IMR-90 (cell line): Measurements from ENCODE around the gene TMEM221. TPM values are rescaled to one million over a fixed set of nuclear protein-coding genes. Genes with fewer than 3 reads are reported as not detected.

Source experiments
- ATAC-seq: fragments of 200-7000 bp; cut with Tn5 transposase; 2 replicates; pipeline ENCODE4 v1.9.1; 2020; ENCODE audit warnings: low read depth, mild to moderate bottlenecking, moderate library complexity
- BruUV-seq: library from RNA; stranded (reverse); fragments of 400-500 nt; replicated peaks from 2 replicates; lab custom pipeline; 2021; lab: Mats Ljungman, UMichigan
- CTCF ChIA-PET: fragments of 300-600 bp; formaldehyde crosslinking; extraction: SDS; loops from one replicate; lab custom pipeline; 2021; ENCODE audit warnings: antibody characterized with exemption; lab: Yijun Ruan, JAX
- POLR2A ChIA-PET: fragments of 300-600 bp; sonication (Branson Sonifier 250); formaldehyde crosslinking; loops from one replicate; lab custom pipeline; 2022; ENCODE audit warnings: antibody characterized with exemption; ENCODE audit not compliant: unreplicated experiment; lab: Charles Lee
- DNase-seq: peaks from one replicate; pipeline ENCODE4 v3.0.0; 2013
- H2AFZ ChIP-seq: replicated peaks from 2 replicates; pipeline ENCODE3; 2013; ENCODE audit warnings: low read length, mild to moderate bottlenecking; ENCODE audit not compliant: poor library complexity
- H2AK5ac ChIP-seq: 2 replicates; pipeline ENCODE4 v1.6.1; 2013; ENCODE audit warnings: low read depth, low read length, inconsistent platforms
- H2AK9ac ChIP-seq: replicated peaks from 2 replicates; pipeline ENCODE3; 2013; ENCODE audit warnings: mild to moderate bottlenecking, low read depth, low read length, moderate library complexity; ENCODE audit not compliant: poor library complexity
- H2BK120ac ChIP-seq: 2 replicates; pipeline ENCODE4 v1.6.1; 2013; ENCODE audit warnings: low read depth, low read length, inconsistent platforms
- H2BK15ac ChIP-seq: 3 replicates; pipeline ENCODE4 v1.6.1; 2013; ENCODE audit warnings: low read depth, low read length, inconsistent platforms
- H2BK20ac ChIP-seq: 2 replicates; pipeline ENCODE4 v1.6.1; 2013; ENCODE audit warnings: low read depth, mild to moderate bottlenecking, inconsistent platforms, low read length, moderate library complexity
- H2BK5ac ChIP-seq: 2 replicates; pipeline ENCODE4 v1.6.1; 2013; ENCODE audit warnings: mild to moderate bottlenecking, low read depth, low read length, inconsistent platforms; ENCODE audit not compliant: poor library complexity, severe bottlenecking
- H3K14ac ChIP-seq: replicated peaks from 2 replicates; pipeline ENCODE4 v1.6.1; 2013; ENCODE audit warnings: low read depth, low read length, inconsistent platforms
- H3K18ac ChIP-seq: 2 replicates; pipeline ENCODE4 v1.6.1; 2013; ENCODE audit warnings: low read depth, low read length, control low read depth
- H3K23ac ChIP-seq: 2 replicates; pipeline ENCODE4 v1.6.1; 2013; ENCODE audit warnings: low read depth, low read length, inconsistent platforms
- H3K27ac ChIP-seq: 2 replicates; pipeline ENCODE4 v1.5.1; 2013; ENCODE audit warnings: mild to moderate bottlenecking, control low read depth, low read length; ENCODE audit not compliant: insufficient read depth
- H3K27me3 ChIP-seq: 2 replicates; pipeline ENCODE4 v1.6.1; 2013; ENCODE audit warnings: low read length; ENCODE audit not compliant: control insufficient read depth, insufficient read depth
- H3K36me3 ChIP-seq: 2 replicates; pipeline ENCODE4 v1.6.1; 2013; ENCODE audit warnings: low read length, mixed read lengths; ENCODE audit not compliant: control insufficient read depth, insufficient read depth
- H3K4ac ChIP-seq: 2 replicates; pipeline ENCODE4 v1.6.1; 2013; ENCODE audit warnings: low read depth, low read length, inconsistent platforms
- H3K4me1 ChIP-seq: 2 replicates; pipeline ENCODE4 v1.6.1; 2013; ENCODE audit warnings: low read length, mixed read lengths; ENCODE audit not compliant: control insufficient read depth, insufficient read depth
- H3K4me2 ChIP-seq: 2 replicates; pipeline ENCODE4 v1.6.1; 2013; ENCODE audit warnings: low read depth, mild to moderate bottlenecking, control low read depth, low read length, moderate library complexity
- H3K4me3 ChIP-seq: 2 replicates; pipeline ENCODE4 v1.5.1; 2013; ENCODE audit warnings: low read depth, mild to moderate bottlenecking, control low read depth, low read length, moderate library complexity; ENCODE audit not compliant: insufficient read depth
- H3K56ac ChIP-seq: 2 replicates; pipeline ENCODE4 v1.6.1; 2013; ENCODE audit warnings: low read length, inconsistent platforms; ENCODE audit not compliant: insufficient read depth; ENCODE audit errors: extremely low read depth
- H3K79me1 ChIP-seq, 2 experiments: 2 replicates each; pipeline ENCODE4 v1.6.1; 2013; ENCODE audit warnings: low read length in 2 of 2, inconsistent platforms in 1 of 2, low read depth in 1 of 2
- H3K9ac ChIP-seq: 2 replicates; pipeline ENCODE4 v1.6.1; 2013; ENCODE audit warnings: low read depth, low read length, control low read depth
- H3K9me1 ChIP-seq: 2 replicates; pipeline ENCODE4 v1.6.1; 2013; ENCODE audit warnings: low read length, inconsistent platforms; ENCODE audit not compliant: insufficient read depth
- H3K9me3 ChIP-seq: 2 replicates; pipeline ENCODE4 v1.6.1; 2013; ENCODE audit warnings: low read length; ENCODE audit not compliant: control insufficient read depth, insufficient read depth
- H4K20me1 ChIP-seq: 2 replicates; pipeline ENCODE4 v1.6.1; 2013; ENCODE audit warnings: low read length, inconsistent platforms; ENCODE audit not compliant: insufficient read depth
- H4K5ac ChIP-seq: 2 replicates; pipeline ENCODE4 v1.6.1; 2013; ENCODE audit warnings: mild to moderate bottlenecking, low read depth, low read length, control low read depth
- H4K8ac ChIP-seq, 2 experiments: 2 replicates each; pipeline ENCODE4 v1.6.1; 2013; ENCODE audit warnings: low read depth in 2 of 2, low read length in 2 of 2, control low read depth in 1 of 2, inconsistent platforms in 1 of 2
- H4K91ac ChIP-seq: 2 replicates; pipeline ENCODE4 v1.6.1; 2013; ENCODE audit warnings: low read depth, low read length, inconsistent platforms; ENCODE audit not compliant: insufficient read depth
- BHLHE40 ChIP-seq: fragments of 150-350 bp; IDR thresholded peaks from 2 replicates; pipeline ENCODE4 v1.6.1; 2016; ENCODE audit warnings: mild to moderate bottlenecking, low read depth, low read length
- CEBPB ChIP-seq: IDR thresholded peaks from 2 replicates; pipeline ENCODE4 v1.6.1; 2012; ENCODE audit warnings: low read depth, low read length, improper control_type of control experiment
- CTCF ChIP-seq: conservative IDR thresholded peaks from 2 replicates; pipeline ENCODE4 v1.5.1; 2012; ENCODE audit warnings: mild to moderate bottlenecking, low read depth, low read length, improper control_type of control experiment
- MAZ ChIP-seq: IDR thresholded peaks from 2 replicates; pipeline ENCODE4 v1.6.1; 2012; ENCODE audit warnings: low read depth, mild to moderate bottlenecking, low read length, improper control_type of control experiment, moderate library complexity, borderline replicate concordance
- MXI1 ChIP-seq: IDR thresholded peaks from 2 replicates; pipeline ENCODE4 v1.6.1; 2012; ENCODE audit warnings: low read depth, mild to moderate bottlenecking, low read length, moderate library complexity, borderline replicate concordance
- POLR2A ChIP-seq: IDR thresholded peaks from 2 replicates; pipeline ENCODE4 v1.6.1; 2012; ENCODE audit warnings: mild to moderate bottlenecking, low read depth, low read length
- RAD21 ChIP-seq: IDR thresholded peaks from 2 replicates; pipeline ENCODE4 v1.6.1; 2012; ENCODE audit warnings: low read length, improper control_type of control experiment
- RCOR1 ChIP-seq: IDR thresholded peaks from 2 replicates; pipeline ENCODE4 v1.6.1; 2012; ENCODE audit warnings: mild to moderate bottlenecking, low read length, improper control_type of control experiment; ENCODE audit not compliant: insufficient replicate concordance
- RFX5 ChIP-seq: IDR thresholded peaks from 2 replicates; pipeline ENCODE4 v1.8.0; 2012; ENCODE audit warnings: low read depth, mild to moderate bottlenecking, low read length, moderate library complexity
- SMC3 ChIP-seq: fragments of 150-350 bp; IDR thresholded peaks from 2 replicates; pipeline ENCODE4 v1.6.1; 2016; ENCODE audit warnings: low read depth, mild to moderate bottlenecking, antibody characterized with exemption, low read length, moderate library complexity
- WGBS, 2 experiments: methylation state at CpG; one replicate each; pipeline versions ENCODE4 v1.1.5 to v1.1.7; 2013; ENCODE audit warnings: missing lambda C conversion rate in 2 of 2; ENCODE audit not compliant: insufficient read length in 1 of 2; ENCODE audit errors: extremely low coverage in 2 of 2; 5-methylcytosine and 5-hydroxymethylcytosine counted together
- dilution Hi-C: fragments of 300-500 bp; cut with HindIII; formaldehyde crosslinking; loops from one replicate; pipeline ENCODE4 v1.14.3; 2018; ENCODE audit warnings: low sequenced_read_pairs; ENCODE audit not compliant: unreplicated experiment
- in situ Hi-C: fragments of 300-500 bp; cut with MboI; formaldehyde crosslinking; loops from 3 replicates; pipeline ENCODE4 v1.14.3; 2019; ENCODE audit warnings: low sequenced_read_pairs, inconsistent platforms, mixed read lengths
- intact Hi-C: fragments of 100-400 bp; cut with micrococcal nuclease; formaldehyde crosslinking; loops from 2 replicates; pipeline ENCODE4 v1.10.0; 2022
- polyA plus RNA-seq, 3 experiments: library from polyadenylated mRNA; depleted of rRNA; stranded (reverse); fragments of >200 nt; gene quantifications; 2 replicates each; pipeline ENCODE4 v1.2.3, GENCODE V29; 2012; ENCODE audit warnings: low replicate concordance in 1 of 3
- total RNA-seq: library from RNA; depleted of rRNA; stranded (reverse); fragments of >200 nt; gene quantifications from 2 replicates; pipeline ENCODE4 v1.2.3, GENCODE V29; 2012

TMEM221 gene
- total and polyA plus RNA-seq, 2 of the 4 experiments (the other 2 are of a cell fraction), result 0.12 TPM; not detected in 1

- H3K36me3 ChIP-seq, result no peaks in the 10 kb centered on the region
- H3K9me3 ChIP-seq, result no peaks in the 10 kb centered on the region
- H2BK120ac ChIP-seq, result no peak overlapping the region
- H3K27ac ChIP-seq, result no peak overlapping the region
- no peak overlapping the region for H4K91ac ChIP-seq
- POLR2A ChIA-PET, result no interaction called here
- H2BK5ac ChIP-seq, result no peak overlapping the region
- H3K79me1 ChIP-seq, result no peaks in the 10 kb centered on the region
- peak overlapping the region; percentile 74; the same call in 1 of the 2 replicates for H4K5ac ChIP-seq
- H4K20me1 ChIP-seq, result no peaks in the 10 kb centered on the region
- H4K8ac ChIP-seq, result peak overlapping the region; percentile 29 to 71; a peak in 3 of 4 replicates
- H3K9ac ChIP-seq, result no peak overlapping the region
- H2BK20ac ChIP-seq, result no peak overlapping the region
- dilution Hi-C loops, result no loop called here
- H3K4me3 ChIP-seq, result no peak overlapping the region
- ATAC-seq (peak; percentile 27), DNase-seq (peak; percentile 53)
- H3K23ac ChIP-seq, result no peak overlapping the region
- TF ChIP-seq RFX5 (no peak), MAZ (no peak), BHLHE40 (no peak), RCOR1 (peak; percentile 78), CTCF (peak; percentile 83), POLR2A (no peak), SMC3 (peak; percentile 64), CEBPB (no peak), MXI1 (no peak), RAD21 (peak; percentile 77)
- H3K4me2 ChIP-seq, result no peak overlapping the region
- H3K18ac ChIP-seq, result no peak overlapping the region
- H2BK15ac ChIP-seq, result no peak overlapping the region
- intact Hi-C loops, result loop anchor here (1.0 to 10.0 kb wide), 4 partner anchors 71 to 462 kb away; partner anchors contain the start of genes COLGALT1 and RPL18A
- no peaks in the 10 kb centered on the region for H3K9me1 ChIP-seq
- no TSS peak for BruUV-seq
- in situ Hi-C loops, result no loop called here
- H2AFZ ChIP-seq, result peak overlapping the region; percentile 89
- CTCF ChIA-PET, result no interaction called here
- 0 out of 2 replicates have a peak overlapping the region, but pooled peaks have one; percentile 73 for H2AK5ac ChIP-seq
- no peak overlapping the region for H3K56ac ChIP-seq
- H3K4ac ChIP-seq, result peak overlapping the region; percentile 35; the same call in 1 of the 2 replicates
- no peak overlapping the region for H3K14ac ChIP-seq
- peak overlapping the region; percentile 91 for H2AK9ac ChIP-seq
- 57% methylated on average over 6 of the region's 19 CpGs; no CpG with 5 or more reads in 1 of the 2 experiments for WGBS, 2 experiments
- H3K27me3 ChIP-seq, result peaks cover 2% of the 10 kb centered on the region
- H3K4me1 ChIP-seq, result peaks cover 2% of the 10 kb centered on the region; the same call in 1 of the 2 replicates
Measured at GRCh38 chr19:17394891-17395415, 53.5 kb downstream of the TMEM221 start.
